Panc1 (cell line): ENCODE data around the gene ORC4.

Experiments
- POLR2AphosphoS5 ChIP-seq: IDR thresholded peaks from 2 replicates; pipeline ENCODE4 v1.6.1; 2012; ENCODE audit warnings: mild to moderate bottlenecking, low read depth, low read length, moderate library complexity
- SIN3A ChIP-seq: IDR thresholded peaks from 2 replicates; pipeline ENCODE4 v1.6.1; 2012; ENCODE audit warnings: low read depth, mild to moderate bottlenecking, low read length, moderate library complexity, borderline replicate concordance; ENCODE audit not compliant: insufficient read depth
- TCF7L2 ChIP-seq: IDR thresholded peaks from 2 replicates; pipeline ENCODE4 v1.6.1; 2011; ENCODE audit warnings: mild to moderate bottlenecking, low read depth, low read length, inconsistent platforms
- TF ChIP-seq, protein P1 (sequence below): fragments of 450-650 bp; IDR thresholded peaks from 2 replicates; pipeline ENCODE4 v1.5.1; 2017; ENCODE audit warnings: mild to moderate bottlenecking
- TF ChIP-seq, protein P2 (sequence below), 2 experiments: IDR thresholded peaks; 2 replicates each; pipeline ENCODE4 v1.6.1; 2011 to 2012; ENCODE audit warnings: low read depth in 2 of 2, control low read depth in 1 of 2, low read length in 1 of 2, mild to moderate bottlenecking in 1 of 2, moderate library complexity in 1 of 2; ENCODE audit not compliant: insufficient read depth in 1 of 2

DNA sequence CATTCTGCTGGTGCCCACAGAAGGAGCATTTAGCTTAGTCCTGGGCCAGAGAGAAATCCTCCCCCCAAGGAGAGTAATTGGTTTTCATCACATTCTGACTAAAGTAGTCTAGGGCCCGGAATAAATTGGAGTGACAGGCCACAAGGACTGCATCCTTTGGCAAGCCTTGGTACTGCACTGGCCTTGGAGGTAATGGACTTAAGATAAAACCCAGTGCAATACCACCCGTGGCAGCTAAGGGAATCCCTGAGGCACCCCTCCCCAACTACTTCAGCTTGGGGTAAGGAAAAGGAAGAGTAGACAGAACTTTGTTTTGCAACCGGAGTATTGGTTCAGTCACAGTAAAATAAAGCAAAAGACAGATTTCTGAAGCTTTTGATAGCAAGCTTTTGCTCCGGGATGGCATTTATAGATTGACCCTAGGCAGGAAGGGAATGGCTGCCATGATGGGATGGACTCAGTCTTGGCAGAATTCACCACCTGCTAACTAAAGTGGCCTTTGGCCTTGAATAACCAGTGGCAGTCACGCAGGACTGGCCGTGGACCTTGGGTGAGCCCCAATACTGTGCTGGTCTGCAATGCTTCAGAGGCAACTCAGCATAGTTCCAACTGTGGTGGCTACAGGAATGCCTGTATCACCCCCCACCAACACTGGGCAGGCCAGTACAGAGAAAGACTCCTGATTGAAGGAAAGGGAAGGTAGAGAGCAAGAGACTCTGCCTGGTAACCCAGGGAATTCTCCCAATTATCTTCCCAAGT lies 14.1 kb downstream of the ORC4 start:
- TF ChIP-seq, protein P1, sequence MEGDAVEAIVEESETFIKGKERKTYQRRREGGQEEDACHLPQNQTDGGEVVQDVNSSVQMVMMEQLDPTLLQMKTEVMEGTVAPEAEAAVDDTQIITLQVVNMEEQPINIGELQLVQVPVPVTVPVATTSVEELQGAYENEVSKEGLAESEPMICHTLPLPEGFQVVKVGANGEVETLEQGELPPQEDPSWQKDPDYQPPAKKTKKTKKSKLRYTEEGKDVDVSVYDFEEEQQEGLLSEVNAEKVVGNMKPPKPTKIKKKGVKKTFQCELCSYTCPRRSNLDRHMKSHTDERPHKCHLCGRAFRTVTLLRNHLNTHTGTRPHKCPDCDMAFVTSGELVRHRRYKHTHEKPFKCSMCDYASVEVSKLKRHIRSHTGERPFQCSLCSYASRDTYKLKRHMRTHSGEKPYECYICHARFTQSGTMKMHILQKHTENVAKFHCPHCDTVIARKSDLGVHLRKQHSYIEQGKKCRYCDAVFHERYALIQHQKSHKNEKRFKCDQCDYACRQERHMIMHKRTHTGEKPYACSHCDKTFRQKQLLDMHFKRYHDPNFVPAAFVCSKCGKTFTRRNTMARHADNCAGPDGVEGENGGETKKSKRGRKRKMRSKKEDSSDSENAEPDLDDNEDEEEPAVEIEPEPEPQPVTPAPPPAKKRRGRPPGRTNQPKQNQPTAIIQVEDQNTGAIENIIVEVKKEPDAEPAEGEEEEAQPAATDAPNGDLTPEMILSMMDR: no peak
- TF ChIP-seq SIN3A: no peak
- TF ChIP-seq POLR2AphosphoS5: no peak
- TF ChIP-seq, protein P2, sequence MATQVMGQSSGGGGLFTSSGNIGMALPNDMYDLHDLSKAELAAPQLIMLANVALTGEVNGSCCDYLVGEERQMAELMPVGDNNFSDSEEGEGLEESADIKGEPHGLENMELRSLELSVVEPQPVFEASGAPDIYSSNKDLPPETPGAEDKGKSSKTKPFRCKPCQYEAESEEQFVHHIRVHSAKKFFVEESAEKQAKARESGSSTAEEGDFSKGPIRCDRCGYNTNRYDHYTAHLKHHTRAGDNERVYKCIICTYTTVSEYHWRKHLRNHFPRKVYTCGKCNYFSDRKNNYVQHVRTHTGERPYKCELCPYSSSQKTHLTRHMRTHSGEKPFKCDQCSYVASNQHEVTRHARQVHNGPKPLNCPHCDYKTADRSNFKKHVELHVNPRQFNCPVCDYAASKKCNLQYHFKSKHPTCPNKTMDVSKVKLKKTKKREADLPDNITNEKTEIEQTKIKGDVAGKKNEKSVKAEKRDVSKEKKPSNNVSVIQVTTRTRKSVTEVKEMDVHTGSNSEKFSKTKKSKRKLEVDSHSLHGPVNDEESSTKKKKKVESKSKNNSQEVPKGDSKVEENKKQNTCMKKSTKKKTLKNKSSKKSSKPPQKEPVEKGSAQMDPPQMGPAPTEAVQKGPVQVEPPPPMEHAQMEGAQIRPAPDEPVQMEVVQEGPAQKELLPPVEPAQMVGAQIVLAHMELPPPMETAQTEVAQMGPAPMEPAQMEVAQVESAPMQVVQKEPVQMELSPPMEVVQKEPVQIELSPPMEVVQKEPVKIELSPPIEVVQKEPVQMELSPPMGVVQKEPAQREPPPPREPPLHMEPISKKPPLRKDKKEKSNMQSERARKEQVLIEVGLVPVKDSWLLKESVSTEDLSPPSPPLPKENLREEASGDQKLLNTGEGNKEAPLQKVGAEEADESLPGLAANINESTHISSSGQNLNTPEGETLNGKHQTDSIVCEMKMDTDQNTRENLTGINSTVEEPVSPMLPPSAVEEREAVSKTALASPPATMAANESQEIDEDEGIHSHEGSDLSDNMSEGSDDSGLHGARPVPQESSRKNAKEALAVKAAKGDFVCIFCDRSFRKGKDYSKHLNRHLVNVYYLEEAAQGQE (IDR thresholded peaks at IDR 0.05; ENCODE audit: insufficient read depth in 1 of 2, low read depth in 2 of 2, low read length in 1 of 2): no peak
- no peak for TF ChIP-seq TCF7L2
